ENCODE measurements around the gene SMIM11.
"Not testable (repeated sequence)": the region's sequence is repeated elsewhere in the genome, so short reads cannot be mapped to it uniquely, and the experiment has no call there.

- not testable (repeated sequence) for TF ChIP-seq CTCF, POLR2A (IDR thresholded peaks at IDR 0.05)
These were observed 48.5 kb downstream of the SMIM11 start, which contains the start of gene SMIM34 for GRCh38 chr21:34423805-34424204.
